Endothelial cell of umbilical vein (primary cell): ENCODE results near the gene SCLY.

Source experiments
- CTCF ChIP-seq, 2 donors: IDR thresholded peaks; 1 replicate in 1 of 2; 2 replicates in 1 of 2; pipeline ENCODE4 v1.5.1; 2011; ENCODE audit warnings: low read length in 2 of 2, mild to moderate bottlenecking in 2 of 2, moderate library complexity in 2 of 2, control low read depth in 1 of 2, inconsistent platforms in 1 of 2, low read depth in 1 of 2; ENCODE audit not compliant: insufficient read depth in 1 of 2; ENCODE audit errors: extremely low read depth in 1 of 2
- EZH2 ChIP-seq: IDR thresholded peaks from 2 replicates; pipeline ENCODE4 v1.6.1; 2012; ENCODE audit warnings: borderline replicate concordance, low read depth, mild to moderate bottlenecking, moderate library complexity, low read length, inconsistent platforms; ENCODE audit not compliant: severe bottlenecking
- FOS ChIP-seq: IDR thresholded peaks from 2 replicates; pipeline ENCODE4 v1.6.1; 2011; ENCODE audit warnings: mild to moderate bottlenecking, low read length, moderate library complexity, borderline replicate concordance; ENCODE audit not compliant: insufficient read depth
- GATA2 ChIP-seq: IDR thresholded peaks from 2 replicates; pipeline ENCODE4 v1.7.0; 2011; ENCODE audit warnings: low read depth, mild to moderate bottlenecking, moderate library complexity, mixed read lengths, low read length; ENCODE audit not compliant: insufficient read length, insufficient read depth
- JUN ChIP-seq: IDR thresholded peaks from 2 replicates; pipeline ENCODE4 v1.6.1; 2011; ENCODE audit warnings: borderline replicate concordance, low read depth; ENCODE audit not compliant: insufficient read length, insufficient read depth
- MAX ChIP-seq: IDR thresholded peaks from 2 replicates; pipeline ENCODE4 v1.6.1; 2011; ENCODE audit not compliant: insufficient read depth, insufficient read length
- MYC ChIP-seq: IDR thresholded peaks from one replicate; pipeline ENCODE4 v1.6.1; 2011; ENCODE audit warnings: mild to moderate bottlenecking, low read depth, low read length
- POLR2A ChIP-seq: IDR thresholded peaks from 2 replicates; pipeline ENCODE4 v1.6.1; 2012; ENCODE audit warnings: low read depth, mild to moderate bottlenecking, control low read depth, low read length
- POLR2AphosphoS5 ChIP-seq: IDR thresholded peaks from 2 replicates; pipeline ENCODE4 v1.6.1; 2012; ENCODE audit warnings: low read depth, mild to moderate bottlenecking, control low read depth, low read length, moderate library complexity; ENCODE audit not compliant: insufficient read depth

GRCh38 chr2:238145046-238145445 is 84.2 kb downstream of the SCLY start:
- TF ChIP-seq CTCF (IDR thresholded peaks at IDR 0.05; ENCODE audit: extremely low read depth in 1 of 2, insufficient read depth in 1 of 2, low read depth in 1 of 2, low read length in 2 of 2), result no peak
- no peak for TF ChIP-seq POLR2A
- TF ChIP-seq FOS, result no peak
- no peak for TF ChIP-seq POLR2AphosphoS5
- no peak for TF ChIP-seq EZH2
- no peak for TF ChIP-seq MAX
- TF ChIP-seq JUN, result no peak
- no peak for TF ChIP-seq GATA2
- TF ChIP-seq MYC, result no peak
